B cell (primary cell): ENCODE data around the gene RNF220. TPM values are rescaled to one million over a fixed set of nuclear protein-coding genes. Genes with fewer than 3 reads are reported as not detected.

Source experiments
- ATAC-seq: fragments of 200-7000 bp; cut with Tn5 transposase; one replicate; pipeline ENCODE4 v1.10.0; 2021; ENCODE audit warnings: low read depth, mild to moderate bottlenecking, moderate number of reproducible peaks, moderate library complexity
- CTCF ChIA-PET: fragments of 350-600 bp; sonication (Branson Sonifier 250); formaldehyde crosslinking; loops from one replicate; lab custom pipeline; 2021; ENCODE audit warnings: antibody characterized with exemption, inconsistent platforms; lab: Charles Lee
- POLR2A ChIA-PET: fragments of 350-600 bp; sonication (Branson Sonifier 250); formaldehyde crosslinking; loops from one replicate; lab custom pipeline; 2021; ENCODE audit warnings: antibody characterized with exemption; lab: Charles Lee
- DNase-seq: peaks from one replicate; pipeline ENCODE4 v3.0.0; 2013
- H2AFZ ChIP-seq: 2 replicates; pipeline ENCODE4 v1.6.1; 2012; ENCODE audit warnings: mild to moderate bottlenecking, low read depth, low read length; ENCODE audit not compliant: insufficient read depth, poor library complexity, severe bottlenecking
- H3K27ac ChIP-seq, 2 donors: 1 replicate in 1 of 2; 2 replicates in 1 of 2; pipeline ENCODE4 v1.5.1; 2012 to 2013; ENCODE audit warnings: low read length in 2 of 2, mild to moderate bottlenecking in 2 of 2, moderate library complexity in 1 of 2
- H3K27me3 ChIP-seq, 4 experiments: fragments of 200-600 bp in 1 of 4; sonication (generic) in 1 of 4; replicated peaks in 1 of 4; 1 replicate in 2 of 4; 2 replicates in 2 of 4; pipeline versions ENCODE4 v1.6.1 to v1.7.0; 2013 to 2016; ENCODE audit warnings: low read length in 3 of 4, mild to moderate bottlenecking in 2 of 4, mixed read lengths in 1 of 4, moderate library complexity in 1 of 4; ENCODE audit not compliant: insufficient read depth in 4 of 4, control insufficient read depth in 3 of 4; ENCODE audit errors: control extremely low read depth in 1 of 4
- H3K36me3 ChIP-seq, 2 experiments: replicated peaks in 1 of 2; 1 replicate in 1 of 2; 2 replicates in 1 of 2; pipeline versions ENCODE4 v1.6.1 to v1.7.1; 2013; ENCODE audit warnings: low read length in 1 of 2; ENCODE audit not compliant: insufficient read depth in 2 of 2, control insufficient read depth in 1 of 2; ENCODE audit errors: control extremely low read depth in 1 of 2, extremely low read depth in 1 of 2
- H3K4me1 ChIP-seq, 2 donors: fragments of 200-600 bp in 1 of 2; sonication (generic) in 1 of 2; 1 replicate in 1 of 2; 2 replicates in 1 of 2; pipeline versions ENCODE4 v1.5.1 to v1.6.1; 2013 to 2017; ENCODE audit warnings: low read length in 2 of 2; ENCODE audit not compliant: control insufficient read depth in 2 of 2, insufficient read depth in 2 of 2
- H3K4me2 ChIP-seq: replicated peaks from 2 replicates; pipeline ENCODE3; 2012; ENCODE audit warnings: mild to moderate bottlenecking, low read depth, low read length; ENCODE audit not compliant: poor library complexity, severe bottlenecking
- H3K4me3 ChIP-seq, 5 experiments: fragments of 200-600 bp in 1 of 5; sonication (generic) in 1 of 5; 1 replicate in 3 of 5; 2 replicates in 2 of 5; pipeline versions ENCODE4 v1.5.1 to v1.7.0; 2011 to 2016; ENCODE audit warnings: low read length in 4 of 5, mild to moderate bottlenecking in 4 of 5, low read depth in 2 of 5, control low read depth in 1 of 5, moderate library complexity in 1 of 5; ENCODE audit not compliant: insufficient read depth in 1 of 5; ENCODE audit errors: control extremely low read depth in 1 of 5, extremely low read depth in 1 of 5
- H3K79me2 ChIP-seq: fragments of 200-600 bp; sonication (generic); one replicate; pipeline ENCODE4 v1.6.0; 2016; ENCODE audit warnings: low read length; ENCODE audit not compliant: control insufficient read depth, insufficient read depth
- H3K9ac ChIP-seq: fragments of 200-600 bp; sonication (generic); 2 replicates; pipeline ENCODE4 v1.6.1; 2017; ENCODE audit warnings: mild to moderate bottlenecking, low read length, moderate library complexity
- H3K9me3 ChIP-seq, 3 donors: one replicate each; pipeline versions ENCODE4 v1.6.1 to v1.7.1; 2013; ENCODE audit warnings: low read length in 2 of 3; ENCODE audit not compliant: control insufficient read depth in 2 of 3, insufficient read depth in 1 of 3; ENCODE audit errors: control extremely low read depth in 1 of 3
- H4K20me1 ChIP-seq: 2 replicates; pipeline ENCODE4 v1.6.0; 2012; ENCODE audit warnings: mild to moderate bottlenecking, low read length; ENCODE audit not compliant: insufficient read depth, control insufficient read depth, poor library complexity, severe bottlenecking
- H3K27ac Mint-ChIP-seq: one replicate; pipeline ENCODE4 v1.8.0; 2021; ENCODE audit warnings: mixed read lengths
- H3K27me3 Mint-ChIP-seq: one replicate; pipeline ENCODE4 v1.8.0; 2021; ENCODE audit warnings: mixed read lengths
- H3K4me1 Mint-ChIP-seq: one replicate; pipeline ENCODE4 v1.8.0; 2021; ENCODE audit warnings: mixed read lengths
- H3K4me3 Mint-ChIP-seq: one replicate; pipeline ENCODE4 v1.8.0; 2021; ENCODE audit warnings: mixed read lengths
- H3K9me3 Mint-ChIP-seq: one replicate; pipeline ENCODE4 v1.8.0; 2022; ENCODE audit warnings: mixed read lengths; ENCODE audit not compliant: insufficient read depth
- CTCF ChIP-seq: fragments of 200-600 bp; IDR thresholded peaks from one replicate; pipeline ENCODE4 v1.8.0; 2022; ENCODE audit warnings: antibody characterized with exemption, mild to moderate bottlenecking
- EZH2 ChIP-seq: IDR thresholded peaks from 2 replicates; pipeline ENCODE4 v1.6.1; 2012; ENCODE audit warnings: borderline replicate concordance, low read depth, mild to moderate bottlenecking, moderate library complexity, low read length; ENCODE audit not compliant: insufficient read depth, poor library complexity, severe bottlenecking
- whole genome bisulfite sequencing: methylation state at CpG from one replicate; pipeline ENCODE4 v1.1.5; 2013; ENCODE audit warnings: missing lambda C conversion rate; ENCODE audit not compliant: insufficient coverage; 5-methylcytosine and 5-hydroxymethylcytosine counted together
- intact Hi-C: fragments of 100-400 bp; cut with micrococcal nuclease; formaldehyde crosslinking; loops from one replicate; pipeline ENCODE4 v1.10.0; 2022
- polyA plus RNA-seq: library from polyadenylated mRNA; depleted of rRNA; stranded (reverse); fragments of >200 nt; gene quantifications from 2 replicates; pipeline ENCODE4 v1.2.3, GENCODE V29; 2012
- total RNA-seq, 2 donors: library from RNA; stranded (reverse); fragments of 120-200 nt in 1 of 2; gene quantifications; 1 replicate in 1 of 2; 2 replicates in 1 of 2; pipeline versions ENCODE4 v1.2.3 to v1.2.4, GENCODE V29; 2013 to 2022

The RNF220 gene
- total and polyA plus RNA-seq, 2 donors (not counting 1 experiment from before 2014, with no cell fraction given) = 115 to 141 TPM

GRCh38 chr1:44503625-44504024 lies 98.6 kb downstream of the RNF220 start:
- peaks cover 0 to 67% of the 10 kb centered on the region in 2 donors for H3K4me1 ChIP-seq
- ChIA-PET POLR2A (no interaction called here), CTCF (interaction anchor here (0.7 kb wide), 1 partner anchor 20 kb away, joined by 3 read pairs; no protein-coding TSS in a partner anchor)
- no peaks in the 10 kb centered on the region for H3K79me2 ChIP-seq
- no peaks in the 10 kb centered on the region for H3K9me3 ChIP-seq
- Mint-ChIP-seq H3K4me3 (peak overlapping the region; percentile 63), H3K4me1 (peaks cover 34% of the 10 kb centered on the region), H3K27ac (peak overlapping the region; percentile 88), H3K9me3 (no peaks in the 10 kb centered on the region), H3K27me3 (no peaks in the 10 kb centered on the region)
- H4K20me1 ChIP-seq = no peaks in the 10 kb centered on the region
- peak overlapping the region in 2 of 5 experiments; percentile 10 to 17 for H3K4me3 ChIP-seq
- DNase-seq (peak; percentile 40), ATAC-seq (peak; percentile 75)
- H3K36me3 ChIP-seq = no peaks in the 10 kb centered on the region
- no peak overlapping the region for H3K9ac ChIP-seq
- H3K27me3 ChIP-seq = no peaks in the 10 kb centered on the region
- intact Hi-C loops = no loop called here
- TF ChIP-seq CTCF = no peak
- WGBS = 62% methylated on average over 5 of the region's 6 CpGs
- H2AFZ ChIP-seq = no peak overlapping the region
- H3K27ac ChIP-seq = no peak overlapping the region
- no peak overlapping the region for H3K4me2 ChIP-seq

GRCh38 chr1:44505210-44505993 lies 100.3 kb downstream of the RNF220 start:
- TF ChIP-seq EZH2 = no peak
- TF ChIP-seq CTCF = no peak
- intact Hi-C loops = no loop called here
- Histone ChIP-seq H3K9me3 (no peaks in the 10 kb centered on the region), H3K4me3 (no peak overlapping the region), H2AFZ (no peak overlapping the region), H3K9ac (no peak overlapping the region), H3K4me2 (no peak overlapping the region), H3K4me1 (peaks cover 0 to 59% of the 10 kb centered on the region in 2 donors), H3K27ac (no peak overlapping the region), H3K79me2 (no peaks in the 10 kb centered on the region), H3K36me3 (no peaks in the 10 kb centered on the region), H4K20me1 (no peaks in the 10 kb centered on the region), H3K27me3 (no peaks in the 10 kb centered on the region)
- CTCF ChIA-PET = no interaction called here
- Mint-ChIP-seq H3K4me3 (no peak overlapping the region), H3K27ac (peak overlapping the region; percentile 62), H3K27me3 (no peaks in the 10 kb centered on the region), H3K9me3 (no peaks in the 10 kb centered on the region), H3K4me1 (peaks cover 41% of the 10 kb centered on the region)
- no peak for ATAC-seq
- POLR2A ChIA-PET = no interaction called here
- DNase-seq = no peak
- WGBS = 95% methylated on average over 15 of the region's 20 CpGs
